ENCODE measurements around the gene MAPK8.

The MAPK8 gene

DNA sequence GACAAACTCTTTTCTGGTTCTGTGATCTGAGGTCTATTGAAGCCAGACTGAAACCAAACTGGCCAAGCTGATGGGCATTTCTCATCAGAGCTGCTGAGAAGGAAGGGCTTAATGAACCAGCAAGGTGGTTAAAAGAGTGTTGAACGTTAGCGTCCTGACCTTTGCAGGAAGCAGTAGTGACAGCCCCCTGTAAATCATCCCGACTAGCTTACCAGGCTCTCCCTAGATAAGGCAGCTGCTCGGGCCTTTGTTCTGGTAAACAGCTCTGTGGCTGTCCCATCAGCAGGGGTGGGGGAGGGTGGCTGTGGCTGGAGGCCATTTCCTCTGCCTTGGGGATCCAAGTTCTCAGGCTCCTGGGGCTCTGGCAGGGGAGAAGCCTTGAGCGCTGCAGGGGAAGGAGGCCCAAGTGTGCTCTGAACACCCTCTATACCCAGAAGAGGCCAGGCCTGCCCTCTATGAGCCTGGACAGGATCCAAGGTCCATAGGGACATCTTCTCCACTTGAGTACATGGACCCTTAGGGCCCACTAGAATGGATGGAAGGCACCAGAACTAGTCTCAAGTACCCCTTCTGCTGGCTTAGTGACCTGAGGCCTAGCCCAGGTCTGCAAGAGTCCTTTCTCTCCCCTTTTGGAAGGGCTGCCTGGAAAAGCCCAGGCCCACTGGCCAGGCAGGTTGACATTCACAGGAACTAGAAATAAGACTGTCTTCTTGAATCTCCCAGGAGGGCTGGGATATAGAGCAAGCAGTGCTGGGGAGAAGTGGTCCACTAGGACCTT lies 163.8 kb downstream of the MAPK8 start:
- DNase-seq (ENCODE audit: extremely low read depth in 1 of 2, low read depth in 1 of 2), result no peak

DNA sequence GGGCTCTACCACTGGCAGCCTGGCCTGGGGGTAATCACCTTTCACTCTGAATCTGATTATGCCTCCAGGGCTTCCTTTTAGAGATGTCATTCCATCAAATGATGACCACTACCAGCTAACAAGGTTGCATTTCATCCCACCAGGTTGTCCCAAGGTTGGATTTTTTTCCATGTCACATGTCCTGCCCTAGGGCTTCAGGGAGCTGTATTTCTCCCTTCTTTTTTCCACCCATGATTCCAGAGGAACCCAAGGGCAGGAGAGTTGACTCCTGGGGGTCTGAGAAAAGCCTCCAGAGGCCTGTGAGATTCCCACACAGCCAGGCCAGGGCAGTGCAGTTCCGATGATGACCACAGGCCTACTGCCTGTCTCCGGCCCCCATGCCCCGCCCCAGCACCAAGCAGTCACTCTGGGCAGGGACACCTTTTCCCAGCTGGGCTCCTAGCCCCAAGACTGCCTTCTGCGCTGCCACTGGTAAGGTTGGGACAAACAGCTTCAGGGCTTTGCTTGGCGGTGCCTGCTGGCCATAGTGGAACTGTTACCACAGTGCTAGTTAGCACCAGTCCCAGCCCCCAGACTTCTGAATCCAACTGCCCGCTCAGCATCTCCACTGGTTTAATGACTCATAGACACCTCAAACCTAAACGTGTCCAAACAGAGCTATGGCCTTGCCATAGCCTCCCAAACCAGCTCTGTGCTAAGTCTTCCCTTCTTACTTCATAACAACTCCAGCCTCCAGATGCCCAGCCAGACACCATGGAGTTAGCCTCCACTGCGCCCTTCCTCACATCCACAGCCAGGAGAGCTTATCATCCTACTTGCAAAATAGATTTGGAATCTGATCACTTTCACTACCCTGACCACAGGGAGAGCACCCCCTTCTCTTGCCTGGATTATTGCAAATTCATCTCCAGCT lies 164.7 kb downstream of the MAPK8 start:
- DNase-seq (ENCODE audit: extremely low read depth in 1 of 2, low read depth in 1 of 2), result no peak

DNA sequence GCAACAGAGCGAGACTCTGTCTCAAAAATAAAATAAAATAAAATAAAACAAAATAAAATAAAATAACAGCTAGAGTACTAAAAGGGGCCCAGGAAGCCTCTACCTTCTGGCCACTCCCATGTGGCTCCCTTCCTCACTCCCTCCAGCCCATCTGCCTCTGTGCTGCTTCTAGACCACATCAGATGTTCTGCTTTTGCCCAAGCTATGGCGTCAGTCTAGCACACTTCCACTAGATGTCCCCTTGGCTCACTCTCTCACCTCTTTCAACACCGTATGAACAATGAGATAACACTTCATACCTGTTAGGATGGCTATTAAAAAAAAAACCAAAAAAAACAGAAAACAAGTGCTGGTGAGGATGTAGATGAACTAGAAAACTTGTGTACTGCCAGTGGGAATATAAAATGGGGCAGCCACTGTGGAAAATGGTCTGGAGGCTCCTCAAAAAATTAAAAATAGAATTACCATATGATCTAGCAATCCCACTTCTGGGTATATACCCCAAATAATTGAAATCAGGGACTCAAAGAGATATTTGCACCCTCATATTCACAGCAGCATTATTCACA lies 166.1 kb downstream of the MAPK8 start:
- no peak for DNase-seq (ENCODE audit: extremely low read depth in 1 of 2, low read depth in 1 of 2)

DNA sequence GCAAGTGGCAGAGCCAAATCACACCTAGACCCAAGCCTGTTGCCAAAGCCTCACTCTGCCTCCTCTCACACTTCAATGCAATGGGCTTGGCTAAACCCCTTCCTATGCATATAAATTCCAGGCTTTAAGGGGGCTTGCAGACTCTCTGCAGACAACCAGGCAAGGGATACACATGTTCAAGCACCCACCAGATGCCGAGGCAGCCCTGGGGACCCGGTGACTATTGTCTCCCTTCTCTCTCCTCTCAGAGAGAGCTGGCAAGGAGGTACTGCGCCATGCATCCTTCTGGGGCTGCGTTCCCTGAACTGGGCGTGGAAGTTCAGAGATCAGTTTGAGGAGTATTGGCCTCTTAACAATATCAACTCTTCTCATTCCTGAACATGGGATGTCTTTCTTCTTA lies 167.2 kb downstream of the MAPK8 start:
- no peak for DNase-seq (ENCODE audit: extremely low read depth in 1 of 2, low read depth in 1 of 2)

DNA sequence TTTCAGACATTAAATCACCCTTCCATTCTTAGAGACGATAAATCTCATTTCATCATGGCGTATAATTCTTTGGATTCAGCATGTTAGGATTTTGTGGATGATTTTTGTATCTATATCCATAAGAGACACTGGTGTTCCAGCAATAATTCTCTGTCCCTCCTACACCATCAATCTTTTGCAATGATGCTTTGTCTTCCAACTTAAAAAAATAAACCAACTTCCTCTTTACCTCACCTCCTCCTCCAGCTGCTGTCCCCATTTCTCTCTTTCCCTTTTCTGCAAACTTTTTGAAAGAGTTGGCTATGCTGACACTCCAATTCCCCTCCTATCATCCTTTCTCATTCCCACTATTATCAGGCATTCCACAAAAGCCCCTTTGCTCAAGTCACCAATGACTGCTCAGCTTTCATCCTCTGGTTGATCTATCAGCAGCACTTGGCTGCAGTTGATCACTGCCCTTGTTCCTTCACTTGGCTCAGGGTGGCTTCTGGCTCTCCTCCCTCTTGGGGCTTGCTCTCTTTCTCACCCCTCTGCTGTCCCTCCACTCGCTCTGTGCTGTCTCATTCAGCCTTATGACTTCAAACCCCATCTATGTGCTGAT lies 168.4 kb downstream of the MAPK8 start:
- DNase-seq (ENCODE audit: extremely low read depth in 1 of 2, low read depth in 1 of 2), result no peak

DNA sequence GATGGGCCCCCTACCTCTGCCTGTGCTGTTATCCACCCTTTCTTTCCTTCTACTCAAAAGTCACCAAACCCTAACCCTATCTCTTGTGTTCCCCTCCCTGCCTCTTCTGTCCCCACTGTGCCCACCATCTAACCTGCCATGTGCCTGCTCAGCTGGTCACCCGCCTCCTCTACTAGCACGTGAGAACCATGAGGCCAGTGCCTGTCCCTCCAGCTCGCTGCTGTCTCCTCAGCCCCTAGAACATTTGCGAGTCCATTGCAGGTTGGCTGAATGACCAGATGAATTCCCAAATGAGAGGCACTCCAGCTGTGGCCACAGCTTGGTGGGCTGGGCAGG lies 169.4 kb downstream of the MAPK8 start:
- no peak for DNase-seq (ENCODE audit: extremely low read depth in 1 of 2, low read depth in 1 of 2)

DNA sequence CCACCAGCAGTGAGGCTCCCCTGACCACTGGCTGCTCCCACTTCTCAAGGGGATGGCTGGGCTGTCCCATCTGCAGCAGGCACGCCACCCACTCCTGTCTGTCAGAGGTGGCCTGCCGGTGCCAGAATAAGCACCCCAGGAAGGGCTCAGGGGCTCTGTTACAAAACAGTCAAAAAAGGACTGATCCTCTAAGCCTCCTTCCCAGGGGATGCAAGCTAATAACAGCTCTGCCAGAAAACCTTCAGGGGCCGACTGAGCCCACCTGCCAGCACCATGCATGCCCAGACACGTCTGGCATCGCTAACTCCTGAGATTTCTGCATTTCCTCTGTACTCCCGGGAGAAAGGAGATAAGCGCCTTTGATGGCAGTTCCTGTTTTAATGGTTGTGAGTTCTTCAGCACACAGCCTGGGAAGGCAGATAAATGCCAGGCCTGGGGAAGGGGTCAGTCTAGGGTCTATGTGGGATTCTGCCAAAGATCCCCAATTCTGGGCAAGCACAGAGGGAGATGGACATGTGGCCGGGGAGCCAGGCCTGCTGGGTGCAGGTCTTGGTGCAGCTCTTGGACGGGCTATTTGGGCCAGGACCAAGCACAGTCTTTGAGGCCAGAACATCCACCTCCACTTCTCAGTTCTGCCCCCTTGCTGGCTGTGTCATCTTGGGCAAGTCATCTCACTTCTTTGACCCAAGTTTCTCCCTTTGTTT lies 170.0 kb downstream of the MAPK8 start:
- DNase-seq (ENCODE audit: extremely low read depth in 1 of 2, low read depth in 1 of 2), result no peak

DNA sequence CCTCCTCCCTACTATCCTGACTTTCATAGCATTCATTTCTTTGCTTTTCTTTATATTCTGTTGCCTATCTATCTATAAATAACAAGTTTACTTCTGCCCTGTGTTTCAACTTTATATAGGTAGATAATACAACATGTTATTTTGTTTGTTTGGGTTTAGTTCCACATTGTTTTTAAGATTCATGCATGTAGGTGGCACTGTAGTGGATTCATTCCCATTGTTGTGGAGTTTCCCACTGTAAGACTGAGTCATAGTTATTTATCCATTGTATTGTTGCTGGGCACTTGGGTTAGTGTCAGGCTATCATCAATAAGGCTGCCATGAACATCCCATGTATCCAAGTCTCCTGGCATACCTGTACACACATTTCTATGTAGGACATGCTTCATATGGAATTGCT lies 170.7 kb downstream of the MAPK8 start:
- DNase-seq (ENCODE audit: extremely low read depth in 1 of 2, low read depth in 1 of 2), result no peak

DNA sequence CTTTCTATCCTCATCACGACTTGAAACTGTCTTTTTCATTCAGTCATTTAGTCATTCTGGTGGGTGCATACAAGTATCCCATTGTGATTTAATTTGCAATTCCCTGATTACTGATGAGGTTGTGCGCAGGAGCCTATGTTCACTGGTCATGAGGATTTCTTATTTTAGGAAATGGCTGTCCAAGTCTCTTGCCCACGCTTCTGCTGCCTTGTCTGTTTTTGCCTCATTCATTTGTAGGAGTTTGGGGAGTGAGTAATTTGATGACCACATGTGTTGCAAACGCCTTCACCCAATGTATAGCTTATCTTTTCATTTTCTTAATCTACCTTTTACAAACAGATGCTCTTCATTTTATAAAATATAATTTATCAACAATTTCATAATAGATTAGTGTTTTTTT lies 171.1 kb downstream of the MAPK8 start:
- DNase-seq (ENCODE audit: extremely low read depth in 1 of 2, low read depth in 1 of 2), result no peak

DNA sequence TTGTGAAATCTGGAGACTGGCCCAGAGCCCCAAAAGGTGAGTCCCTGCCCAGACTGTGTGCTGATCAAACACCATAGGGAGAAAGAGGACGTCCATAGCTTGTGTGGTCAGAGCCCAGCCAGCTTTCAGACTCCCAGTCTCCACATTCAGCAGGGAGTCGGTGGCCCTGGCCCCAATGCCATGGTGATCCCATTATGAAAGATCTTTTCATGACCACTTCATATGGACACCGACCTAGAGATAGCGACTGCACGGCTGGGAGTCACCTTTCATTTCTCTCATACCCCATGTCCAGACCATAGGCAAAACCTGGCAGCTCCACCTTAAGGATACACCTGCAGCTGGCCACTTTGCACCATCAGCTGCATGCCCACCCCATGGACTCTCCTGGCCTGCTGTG lies 172.0 kb downstream of the MAPK8 start:
- no peak for DNase-seq (ENCODE audit: extremely low read depth in 1 of 2, low read depth in 1 of 2)

DNA sequence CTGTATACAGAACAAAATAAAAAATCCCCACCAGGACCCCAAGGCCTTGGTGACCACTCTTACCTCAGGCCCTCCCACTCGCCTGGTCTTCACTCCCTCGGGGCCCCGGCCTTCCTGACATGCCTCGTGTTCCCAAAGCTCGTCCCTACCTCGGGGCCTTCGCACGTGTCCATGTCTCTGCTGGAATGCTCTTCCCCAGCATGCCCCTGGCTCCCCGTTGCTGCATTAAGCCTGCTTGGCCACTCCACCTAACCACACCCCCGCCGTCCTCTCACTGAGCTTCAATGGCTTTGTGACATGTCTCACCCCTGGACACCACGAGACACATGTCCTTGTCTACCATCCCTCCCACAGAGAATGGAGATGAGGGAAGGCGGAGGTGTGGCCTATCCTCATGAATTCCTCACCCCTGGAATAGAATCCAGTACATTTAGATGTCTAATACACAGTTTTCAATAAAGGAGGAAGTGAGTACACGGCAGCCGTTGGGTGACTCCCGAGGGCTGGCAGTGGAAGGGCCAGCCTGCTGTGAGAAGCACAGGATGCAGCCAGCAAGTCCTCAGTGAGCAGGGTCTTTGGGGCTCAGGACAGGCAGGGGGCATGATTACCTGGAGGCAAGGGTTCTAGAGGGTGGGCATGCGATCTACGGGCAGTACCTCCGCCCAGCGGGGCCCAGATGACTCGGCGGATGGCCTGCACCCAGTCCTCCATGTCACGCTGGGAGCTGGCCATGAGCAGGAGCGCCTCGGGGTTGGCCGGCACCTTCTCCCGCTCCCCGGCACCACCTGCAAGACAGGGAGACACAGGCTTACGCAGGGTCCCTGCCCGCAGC lies 172.7 kb downstream of the MAPK8 start:
- DNase-seq (ENCODE audit: extremely low read depth in 1 of 2, low read depth in 1 of 2), result no peak

DNA sequence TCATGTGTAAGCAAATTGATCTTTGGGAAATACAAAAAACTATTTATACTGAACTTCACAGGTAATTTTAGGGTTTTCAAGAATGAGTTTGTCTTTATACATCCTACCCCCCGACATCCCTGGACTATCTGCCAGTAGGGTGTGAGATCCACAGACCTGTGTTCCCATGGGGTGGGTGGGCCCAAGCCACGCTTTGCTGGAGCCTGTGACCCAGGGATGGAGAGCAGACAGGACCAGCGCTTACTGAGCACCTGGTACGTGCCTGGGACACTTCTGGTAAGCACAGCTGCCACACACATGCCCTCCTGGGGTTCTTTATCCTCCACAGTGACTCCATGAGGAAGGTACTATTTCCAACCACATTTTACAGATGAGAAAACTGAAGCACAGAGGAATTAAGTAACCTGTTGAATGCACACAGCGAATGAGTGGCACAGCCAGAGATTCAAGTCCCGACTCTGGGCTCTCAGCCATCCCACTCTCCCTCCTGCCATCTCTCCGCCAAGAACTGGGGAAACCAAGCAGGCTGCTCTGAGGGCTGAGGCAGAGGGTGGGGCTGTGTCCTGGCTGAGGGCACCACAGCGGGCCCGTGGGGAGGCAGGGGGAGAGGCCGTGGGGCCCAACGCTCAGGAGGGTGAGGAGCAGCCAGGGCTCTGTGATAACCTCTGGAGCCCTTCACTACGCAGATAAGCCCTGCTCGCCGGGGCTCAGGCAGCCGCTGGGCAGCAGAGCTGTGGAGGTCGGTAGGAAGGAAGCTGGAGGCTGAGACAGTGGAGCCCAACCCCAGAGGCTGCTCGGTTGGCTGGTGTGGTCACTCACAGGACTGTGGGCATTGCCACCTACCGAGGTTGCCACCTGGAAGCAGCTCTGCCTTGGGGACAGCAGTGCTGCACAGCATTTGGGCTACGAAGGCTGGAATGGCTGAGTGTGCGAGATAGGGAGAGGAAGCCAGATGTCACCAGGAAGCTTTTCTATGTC lies 174.2 kb downstream of the MAPK8 start:
- DNase-seq (ENCODE audit: extremely low read depth in 1 of 2, low read depth in 1 of 2), result no peak

DNA sequence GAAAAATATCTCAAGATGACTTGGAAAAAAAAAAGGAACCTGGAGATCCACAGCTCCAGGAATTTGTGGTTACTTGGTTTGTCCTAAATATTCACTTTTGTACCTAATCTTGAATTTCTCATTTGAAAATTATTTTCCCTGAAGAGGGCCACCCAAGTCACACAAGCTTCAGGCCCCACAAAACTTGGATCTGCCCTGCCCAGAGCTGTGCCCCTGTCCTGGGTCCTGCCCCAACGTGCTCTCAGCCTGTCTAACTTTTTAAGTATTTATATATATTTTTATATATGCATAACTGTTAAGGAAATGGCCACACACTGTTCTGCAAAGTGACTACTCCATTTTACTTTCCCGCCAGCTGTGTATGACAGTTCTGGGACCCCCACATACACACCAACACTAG lies 174.9 kb downstream of the MAPK8 start:
- no peak for DNase-seq (ENCODE audit: extremely low read depth in 1 of 2, low read depth in 1 of 2)

DNA sequence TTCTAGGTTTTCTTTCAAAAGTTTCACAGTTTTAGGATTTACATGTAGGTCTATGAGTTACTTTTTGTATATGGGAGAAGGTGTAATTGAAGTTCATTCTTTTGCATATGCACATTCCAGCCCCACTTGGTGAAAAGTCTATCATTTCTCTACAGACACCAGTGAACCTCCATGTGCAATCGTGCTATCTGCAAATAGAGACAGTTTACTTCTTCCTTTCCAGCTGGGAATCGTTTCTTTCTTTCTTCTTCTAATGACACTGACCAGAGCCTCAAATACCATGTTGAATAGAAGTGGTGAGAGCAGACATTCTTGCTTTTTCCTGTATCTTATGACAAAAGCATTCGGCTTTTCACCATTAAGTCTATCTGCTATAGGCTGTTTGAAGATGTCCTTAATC lies 175.7 kb downstream of the MAPK8 start:
- no peak for DNase-seq (ENCODE audit: extremely low read depth in 1 of 2, low read depth in 1 of 2)

DNA sequence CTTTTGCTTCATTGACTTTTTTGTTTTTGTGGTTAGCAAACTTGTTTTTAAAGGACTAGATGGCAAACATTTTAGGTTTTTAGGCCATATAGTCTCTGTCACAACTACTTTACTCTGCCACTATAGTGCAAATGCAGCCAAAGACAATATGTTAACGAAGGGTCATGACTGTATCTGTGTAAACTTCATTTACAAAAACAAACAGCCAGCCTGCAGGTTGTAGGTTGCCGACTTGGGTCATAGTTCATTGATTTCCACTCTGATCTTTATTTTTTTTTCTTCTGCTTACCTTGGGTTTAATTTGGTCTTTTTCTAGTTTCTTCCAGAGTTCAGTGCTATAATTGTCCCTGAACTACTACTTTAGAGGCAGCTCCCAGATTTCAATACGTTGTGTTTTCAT lies 178.4 kb downstream of the MAPK8 start:
- no peak for DNase-seq (ENCODE audit: extremely low read depth in 1 of 2, low read depth in 1 of 2)

DNA sequence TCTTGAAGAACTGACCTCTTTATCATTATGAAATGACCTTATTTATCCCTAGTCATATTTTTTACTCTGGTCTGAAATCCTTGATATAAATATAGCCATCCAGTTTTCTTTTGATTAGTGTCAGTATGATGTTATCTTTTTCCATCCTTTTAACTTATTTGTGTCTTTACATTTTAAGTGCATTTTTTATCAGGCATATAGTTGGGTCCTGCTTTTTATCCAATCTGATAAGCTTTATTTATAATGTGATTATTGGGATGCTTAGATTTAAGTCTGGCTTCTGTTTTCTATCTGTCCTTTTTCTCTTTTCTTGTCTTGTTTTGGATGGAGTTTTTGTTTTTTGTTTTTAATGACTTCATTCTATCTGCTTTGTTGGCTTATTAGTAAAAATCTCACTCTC lies 179.2 kb downstream of the MAPK8 start:
- no peak for DNase-seq (ENCODE audit: extremely low read depth in 1 of 2, low read depth in 1 of 2)

DNA sequence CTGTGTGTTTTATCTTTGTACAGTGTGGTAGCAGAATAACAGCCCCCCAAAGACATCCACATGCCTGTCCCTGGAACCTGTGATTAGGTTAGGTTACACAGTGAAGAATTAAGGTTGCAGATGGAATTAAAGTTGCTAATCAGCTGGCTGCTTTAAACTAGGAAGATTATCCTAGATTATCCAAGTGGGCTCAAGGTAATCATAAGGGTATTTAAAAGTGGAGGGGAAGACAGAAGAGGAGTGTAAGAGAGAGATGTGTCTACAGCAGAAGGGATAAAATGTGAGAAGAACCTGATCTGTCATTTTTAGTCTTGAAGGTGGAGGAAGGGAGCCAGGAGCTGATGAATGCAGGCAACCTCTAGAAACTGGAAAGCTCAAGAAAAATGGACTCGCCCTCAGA lies 180.8 kb downstream of the MAPK8 start:
- DNase-seq (ENCODE audit: extremely low read depth in 1 of 2, low read depth in 1 of 2), result no peak

All from activated CD8-positive, alpha-beta memory T cell treated with anti-CD3 and anti-CD28 coated beads for 1 hour (primary cell).